Pancreas (tissue), 10 donors: ENCODE data around the gene EPS8L2. TPM values are rescaled to one million over a fixed set of nuclear protein-coding genes. Genes with fewer than 3 reads are reported as not detected.

Experiments
- ATAC-seq, 4 donors: fragments of 200-7000 bp; cut with Tn5 transposase; one replicate each; pipeline versions ENCODE4 v1.8.0 to v1.9.1; 2020; ENCODE audit warnings: mild to moderate bottlenecking in 4 of 4, moderate library complexity in 4 of 4
- DNase-seq, 6 donors: peaks; one replicate each; pipeline ENCODE4 v3.0.0-alpha.2; 2020
- FAIRE-seq: peaks from 2 replicates; lab custom pipeline; 2012; peaks lifted over from hg19 to GRCh38; lab: Jason Lieb, UNC
- H3K27ac ChIP-seq, 4 donors: fragments of 200-600 bp; sonication (generic); 1 replicate in 3 of 4; 2 replicates in 1 of 4; pipeline versions ENCODE4 v1.5.0 to v1.8.0; 2020
- H3K27me3 ChIP-seq, 4 donors: fragments of 200-600 bp; one replicate each; pipeline ENCODE4 v1.8.0; 2021
- H3K36me3 ChIP-seq, 3 donors: fragments of 200-600 bp; sonication (generic) in 1 of 3; one replicate each; pipeline versions ENCODE4 v1.5.0 to v1.8.0; 2020 to 2021
- H3K4me1 ChIP-seq, 3 donors: fragments of 200-600 bp; one replicate each; pipeline ENCODE4 v1.8.0; 2021
- H3K4me3 ChIP-seq, 4 donors: fragments of 200-600 bp; sonication (generic) in 2 of 4; one replicate each; pipeline versions ENCODE4 v1.5.0 to v1.8.0; 2020 to 2021
- H3K9me3 ChIP-seq, 4 donors: fragments of 200-600 bp; one replicate each; pipeline ENCODE4 v1.8.0; 2021
- CTCF ChIP-seq, 4 donors: fragments of 200-600 bp; sonication (generic) in 3 of 4; IDR thresholded peaks; one replicate each; pipeline versions ENCODE4 v1.5.0 to v1.8.0; 2021; ENCODE audit warnings: antibody characterized with exemption in 4 of 4
- WGBS, 2 donors: extraction: QIAGEN DNeasy Blood & Tissue Kit; methylation state at CpG; one replicate each; pipeline ENCODE4 v1.1.7; 2013; 5-methylcytosine and 5-hydroxymethylcytosine counted together
- intact Hi-C, 3 donors: fragments of 100-400 bp; cut with DNase I; formaldehyde crosslinking; loops; one replicate each; pipeline versions ENCODE4 v1.11.1 to v1.14.2; 2022
- polyA plus RNA-seq, 2 donors: library from polyadenylated mRNA; stranded (reverse); fragments of 200-250 nt; gene quantifications; one replicate each; pipeline ENCODE4 v1.2.3, GENCODE V29; 2013
- total RNA-seq, 6 donors: library from RNA; stranded (reverse); fragmentation: NEBNext Ultra II Directional in 4 of 6; extraction: Animal tissue kit (Norgen Biotek cat#: 25700) in 4 of 6; gene quantifications; one replicate each; pipeline versions ENCODE4 v1.2.1 to v1.2.4, GENCODE V29; 2021 to 2023
- donor health status: healthy with polysubstance abuse.
- donor health status: DM: no; HTN: no; CAD: no; lungs with moderate emphysema.
- donor health status: DM: no; HTN: no; CAD: no.
- donor health status: control.
- donor health status: control.
- donor health status: Bipolar disorder and iron deficiency.
- donor health status: DM: yes; HTN: yes; CAD: no.
- donor health status: DM: no; HTN: no; CAD: no.
- donor health status: DM: no; HTN: no; CAD: no.
- donor health status: DM: yes; HTN: yes; CAD: no.

Gene EPS8L2
- total and polyA plus RNA-seq, 8 donors, result 58.1 to 286 (median 93.3) TPM

GRCh38 chr11:679271-680207 is 26.5 kb upstream of the EPS8L2 start:
- Histone ChIP-seq H3K4me1 (no peaks in the 10 kb centered on the region), H3K4me3 (no peak overlapping the region), H3K36me3 (peaks cover 0 to 13% (median 0%) of the 10 kb centered on the region in 3 donors), H3K27me3 (no peaks in the 10 kb centered on the region), H3K9me3 (no peaks in the 10 kb centered on the region), H3K27ac (no peak overlapping the region)
- no peak for DNase-seq
- no peak for FAIRE-seq
- 91 to 92% methylated on average over 36 of the region's 36 CpGs for WGBS, 2 donors
- ATAC-seq, result no peak
- intact Hi-C loops, result no loop called here
- TF ChIP-seq CTCF (IDR thresholded peaks at IDR 0.05), result no peak

GRCh38 chr11:680476-680875 is 25.6 kb upstream of the EPS8L2 start:
- ATAC-seq (no peak), FAIRE-seq (no peak), DNase-seq (no peak)
- 90 to 92% methylated on average over 19 of the region's 19 CpGs for WGBS, 2 donors
- intact Hi-C loops, result no loop called here
- Histone ChIP-seq H3K36me3 (peaks cover 0 to 22% (median 0%) of the 10 kb centered on the region in 3 donors), H3K4me3 (no peak overlapping the region), H3K4me1 (no peaks in the 10 kb centered on the region), H3K9me3 (no peaks in the 10 kb centered on the region), H3K27ac (no peak overlapping the region), H3K27me3 (no peaks in the 10 kb centered on the region)
- no peak for TF ChIP-seq CTCF (IDR thresholded peaks at IDR 0.05)

- no peaks in the 10 kb centered on the region for H3K27me3 ChIP-seq
- ATAC-seq (no peak), DNase-seq (no peak), FAIRE-seq (no peak)
- TF ChIP-seq CTCF (IDR thresholded peaks at IDR 0.05), result no peak
- 94 to 95% methylated on average over 13 of the region's 13 CpGs for WGBS, 2 donors
- no peak overlapping the region for H3K27ac ChIP-seq
- H3K36me3 ChIP-seq, result peaks cover 0 to 25% (median 0%) of the 10 kb centered on the region in 3 donors
- no peaks in the 10 kb centered on the region for H3K9me3 ChIP-seq
- H3K4me3 ChIP-seq, result no peak overlapping the region
- intact Hi-C loops, result no loop called here
- no peaks in the 10 kb centered on the region for H3K4me1 ChIP-seq
Measured at GRCh38 chr11:680970-681369, 25.1 kb upstream of the EPS8L2 start.

- no peak for FAIRE-seq
- 91 to 92% methylated on average over 30 of the region's 30 CpGs for WGBS, 2 donors
Measured at GRCh38 chr11:686451-687243, 19.4 kb upstream of the EPS8L2 start.

More at GRCh38 chr11:686451-687243, 19.4 kb upstream of the EPS8L2 start:
- no peak overlapping the region for H3K27ac ChIP-seq
- intact Hi-C loops, result no loop called here
- peaks cover 0 to 33% (median 0%) of the 10 kb centered on the region in 3 donors for H3K36me3 ChIP-seq
- ATAC-seq, result no peak
- DNase-seq, result no peak
- no peaks in the 10 kb centered on the region for H3K27me3 ChIP-seq
- H3K4me3 ChIP-seq, result no peak overlapping the region
- no peaks in the 10 kb centered on the region for H3K9me3 ChIP-seq
- no peaks in the 10 kb centered on the region for H3K4me1 ChIP-seq
- TF ChIP-seq CTCF (IDR thresholded peaks at IDR 0.05), result no peak
